ENCODE measurements around the gene ADGRG1.

- TF ChIP-seq CTCF (IDR thresholded peaks at IDR 0.05; ENCODE audit: borderline replicate concordance, extremely low read depth, low read length, poor library complexity, severe bottlenecking): no peak
- no peak for TF ChIP-seq EZH2 (IDR thresholded peaks at IDR 0.05; ENCODE audit: borderline replicate concordance, low read depth, low read length, severe bottlenecking)
These were observed 38.7 kb downstream of the ADGRG1 start for GRCh38 chr16:57667048-57667525.

All from DND-41 (cell line).